HG03571 (cell line): ENCODE data around the gene PITPNC1.
"Not testable (repeated sequence)": the region's sequence is repeated elsewhere in the genome, so short reads cannot be mapped to it uniquely, and the experiment has no call there.

Source experiments
- ATAC-seq: cut with Tn5 transposase; IDR thresholded peaks from one replicate; pipeline ENCODE4 v1.9.1; 2021; ENCODE audit not compliant: unreplicated experiment

PITPNC1 gene

DNA sequence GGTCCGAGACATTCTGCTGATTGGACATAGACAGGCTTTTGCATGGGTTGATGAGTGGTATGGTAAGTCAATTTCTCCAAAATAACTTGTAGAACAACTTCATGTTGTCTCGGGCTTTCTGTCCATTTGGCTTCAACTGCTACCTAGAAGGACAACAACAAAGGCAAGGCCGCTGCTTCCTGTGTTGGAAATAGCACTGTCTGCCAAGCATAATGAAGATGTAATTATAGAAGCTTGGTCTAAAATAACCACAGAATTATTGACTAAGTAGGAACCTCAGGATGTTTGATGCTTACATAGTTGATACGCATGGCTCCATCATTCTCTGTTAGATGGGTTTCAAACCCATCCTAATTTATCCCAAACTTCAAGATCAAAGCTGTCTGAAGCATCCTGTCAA lies 298.4 kb downstream of the PITPNC1 start:
- ATAC-seq: no peak

DNA sequence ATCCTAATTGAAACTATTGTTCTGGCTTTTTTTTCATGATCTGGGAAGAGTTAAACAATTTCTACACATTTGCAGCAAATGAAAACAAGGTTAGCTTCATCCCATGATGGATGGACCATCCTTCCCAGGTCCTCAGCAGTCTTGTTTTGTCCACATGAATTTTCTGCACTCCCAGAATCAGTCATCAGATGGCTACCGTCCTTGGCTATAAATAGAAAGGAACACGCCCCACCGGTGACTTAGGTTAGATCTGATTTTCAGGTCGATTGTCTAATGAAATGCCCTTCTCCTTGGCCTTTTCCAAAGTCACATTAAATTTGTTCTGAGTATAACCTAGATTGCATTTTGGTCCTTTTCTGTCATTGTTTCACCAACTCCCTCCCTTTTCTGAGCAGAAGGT lies 299.2 kb downstream of the PITPNC1 start:
- no peak for ATAC-seq

DNA sequence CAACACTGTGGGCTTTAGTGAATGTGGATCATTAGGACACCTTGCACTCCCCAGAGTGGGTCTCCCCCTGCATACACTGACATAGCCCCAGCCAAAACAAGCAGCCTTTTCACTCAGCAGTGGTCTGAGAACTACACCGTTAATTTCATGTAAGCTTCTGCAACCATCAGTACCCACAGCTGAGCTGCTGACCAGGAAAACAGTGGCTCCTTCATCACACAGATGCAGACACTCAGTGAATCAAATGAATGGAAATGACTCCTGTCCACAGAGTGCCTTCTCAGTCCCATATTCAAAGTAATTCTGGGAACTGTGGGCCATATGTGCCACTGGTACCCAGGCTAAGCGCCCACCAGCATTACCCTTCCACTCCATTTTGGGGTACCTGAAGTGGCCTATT lies 301.3 kb downstream of the PITPNC1 start:
- no peak for ATAC-seq

DNA sequence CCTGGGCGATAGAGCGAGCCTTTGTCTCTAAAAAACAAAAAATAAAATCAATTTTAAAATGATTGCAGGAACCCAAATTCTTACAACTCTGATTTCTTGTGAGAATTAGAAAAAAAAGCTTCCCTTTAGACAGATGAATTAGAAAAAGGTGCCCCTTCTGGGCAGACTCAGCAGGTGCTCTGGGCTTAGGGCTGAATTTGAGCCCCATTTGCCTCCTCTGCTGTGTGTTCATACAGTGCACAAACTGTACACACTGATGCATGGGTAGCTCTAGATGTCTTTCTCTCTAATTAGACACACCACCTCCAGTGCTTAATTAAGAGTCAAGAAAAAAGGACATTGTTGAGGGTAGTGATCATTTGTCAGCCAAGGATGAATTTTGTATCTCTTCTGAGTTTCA lies 302.1 kb downstream of the PITPNC1 start:
- no peak for ATAC-seq

DNA sequence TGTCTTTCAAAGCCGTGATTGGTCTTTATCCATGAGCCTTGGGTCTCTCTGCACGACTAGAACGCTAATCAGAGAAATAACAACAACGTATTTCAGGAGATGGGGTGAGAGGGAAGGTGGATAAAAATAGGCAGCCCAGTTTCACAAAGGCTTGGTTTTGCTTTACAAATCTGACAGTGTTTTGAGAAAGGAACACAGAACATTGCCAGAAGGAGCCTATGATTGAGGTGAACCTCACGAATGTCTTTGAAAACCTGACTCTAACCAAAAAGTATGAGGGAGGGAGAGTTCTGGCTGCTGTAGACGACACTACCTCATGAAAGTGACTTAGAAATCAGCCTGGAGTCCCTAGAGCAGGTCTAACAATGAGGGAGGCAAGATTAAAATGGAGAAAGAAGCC lies 302.6 kb downstream of the PITPNC1 start:
- ATAC-seq: no peak

DNA sequence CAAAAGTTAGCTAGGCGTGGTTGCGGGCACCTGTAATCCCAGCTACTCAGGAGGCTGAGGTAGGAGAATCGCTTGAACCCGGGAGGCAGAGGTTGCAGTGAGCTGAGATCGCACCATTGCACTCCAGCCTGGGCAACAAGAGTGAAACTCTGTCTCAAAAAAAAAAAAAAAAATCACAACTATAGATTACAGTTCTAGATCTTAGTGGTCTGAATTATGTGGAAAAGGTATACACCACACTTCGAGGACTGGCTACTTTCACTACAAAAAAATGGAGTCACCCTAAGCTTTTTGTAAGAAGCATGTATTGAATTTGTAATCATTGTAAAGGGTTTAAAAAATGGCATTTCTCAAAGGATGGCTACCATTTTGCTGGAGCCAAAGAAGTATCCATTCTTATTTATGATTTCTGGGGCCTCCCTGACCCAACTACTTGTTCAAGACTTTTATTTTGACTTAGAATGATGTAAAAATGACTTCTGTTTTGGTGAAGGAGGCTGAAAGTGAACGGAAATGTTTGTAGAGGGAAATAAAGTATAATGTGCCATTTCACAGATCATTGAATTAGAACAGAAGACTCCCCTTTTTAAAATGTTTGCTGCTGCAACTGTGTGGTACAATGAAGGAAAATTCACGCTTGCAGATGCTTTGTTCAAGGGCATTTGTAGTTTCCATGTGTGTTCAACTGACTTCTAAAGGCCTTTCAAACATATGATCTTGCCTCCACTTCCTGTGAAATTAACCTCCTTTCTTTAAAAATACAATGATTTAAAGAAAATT lies 303.6 kb downstream of the PITPNC1 start:
- ATAC-seq: no peak

DNA sequence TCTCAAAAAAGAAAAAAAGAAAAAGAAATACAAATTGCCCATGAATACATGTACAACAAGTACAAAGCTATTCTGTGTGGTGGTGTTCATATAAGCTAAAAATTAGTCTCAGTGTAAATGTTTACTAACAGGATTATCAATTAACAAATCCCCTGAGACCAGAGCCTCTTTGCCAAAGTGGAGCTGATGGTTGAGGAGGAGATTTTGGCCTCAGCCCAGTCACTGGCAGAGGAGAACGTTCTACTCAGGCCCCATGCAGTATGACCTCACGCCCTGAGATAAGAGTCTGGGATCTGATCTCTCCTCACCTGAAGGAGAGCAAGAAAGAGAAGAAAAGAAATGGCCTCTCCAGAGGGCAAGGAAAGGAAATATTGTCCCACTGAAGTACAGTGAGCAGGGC lies 305.1 kb downstream of the PITPNC1 start:
- ATAC-seq: no peak

DNA sequence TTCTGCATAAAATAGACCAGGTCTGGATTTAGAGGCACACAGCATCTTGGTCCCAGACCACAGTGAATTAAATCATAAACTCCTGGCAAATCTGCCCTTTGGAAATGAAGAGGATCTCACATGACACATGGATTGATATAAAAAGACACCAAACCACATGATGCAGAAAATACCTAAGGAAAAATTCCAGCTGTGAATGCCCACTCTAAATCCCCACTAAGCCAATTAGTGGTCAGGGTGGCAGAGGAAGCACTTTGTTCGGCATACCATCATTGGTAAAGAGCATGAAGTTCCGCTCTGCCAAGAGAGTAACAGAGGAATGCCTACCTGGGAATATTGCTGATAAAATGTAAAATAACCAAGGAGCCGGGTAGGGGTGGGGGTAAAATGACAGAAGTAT lies 308.3 kb downstream of the PITPNC1 start:
- ATAC-seq: no peak

DNA sequence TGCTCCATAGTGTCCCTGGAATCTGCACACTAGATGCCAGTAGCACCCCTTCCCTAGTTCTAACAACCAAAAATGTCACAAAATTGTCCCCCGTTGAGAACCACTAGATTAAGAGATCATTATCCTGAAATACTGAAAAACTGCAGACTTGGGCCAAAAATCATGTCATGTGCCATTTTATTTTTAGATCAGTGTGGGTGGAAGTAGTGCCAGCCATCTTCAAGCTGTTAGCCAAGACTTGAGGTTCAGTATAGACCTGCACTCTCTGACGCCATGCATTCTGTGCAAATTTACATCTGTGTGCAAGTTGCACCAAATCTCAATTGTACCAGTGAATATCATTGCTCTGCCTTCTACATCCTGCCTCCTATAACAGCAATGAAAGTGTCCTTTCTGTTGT lies 309.2 kb downstream of the PITPNC1 start:
- ATAC-seq: no peak

DNA sequence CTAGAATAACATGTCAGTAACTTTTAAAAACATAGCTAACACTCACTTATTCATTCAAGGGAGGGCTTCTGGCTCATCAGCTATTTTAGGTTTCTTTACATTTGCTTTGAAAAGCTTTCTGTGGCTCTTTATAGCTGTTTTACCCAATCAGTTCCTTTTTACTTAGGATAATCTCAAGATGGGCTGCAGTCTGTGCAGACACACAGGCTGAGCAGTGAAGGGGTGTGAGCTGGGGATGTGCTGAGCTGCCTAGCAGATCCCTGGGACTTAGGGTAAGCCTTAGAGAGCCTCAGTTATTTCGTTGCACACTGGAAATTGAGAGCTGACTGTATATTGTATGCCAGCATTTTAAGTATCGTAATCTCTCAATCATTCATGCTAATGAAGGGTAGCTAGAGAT lies 310.4 kb downstream of the PITPNC1 start:
- no peak for ATAC-seq

DNA sequence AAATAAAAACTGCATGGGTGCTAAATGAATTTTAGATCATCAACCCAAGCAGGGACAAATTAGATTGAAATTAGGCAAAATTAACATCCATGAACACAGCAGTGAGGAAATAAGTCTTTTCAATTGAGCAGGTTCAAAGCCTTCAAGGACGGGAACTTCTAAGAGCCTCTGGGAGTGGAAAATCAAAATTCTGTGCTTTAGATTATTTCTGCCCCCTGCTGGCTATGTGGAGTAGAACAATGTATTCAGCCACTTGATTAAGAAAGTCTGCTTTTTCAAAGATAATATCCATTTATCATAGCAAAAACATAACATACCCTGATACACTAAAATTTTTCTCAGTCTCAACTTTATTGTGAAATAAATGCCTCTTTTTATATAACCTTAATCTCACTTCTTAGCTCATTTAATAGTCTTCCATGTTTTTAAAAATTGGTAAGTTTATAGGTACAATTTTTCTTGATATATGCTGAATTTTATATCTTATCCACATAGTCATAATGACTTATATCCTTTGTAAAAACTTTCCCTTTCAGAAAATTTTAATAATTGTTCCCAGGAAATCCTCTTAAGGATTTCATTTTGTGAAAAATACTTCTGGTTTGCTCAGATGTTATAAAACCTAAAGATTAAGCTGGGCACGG lies 312.6 kb downstream of the PITPNC1 start:
- no peak for ATAC-seq

DNA sequence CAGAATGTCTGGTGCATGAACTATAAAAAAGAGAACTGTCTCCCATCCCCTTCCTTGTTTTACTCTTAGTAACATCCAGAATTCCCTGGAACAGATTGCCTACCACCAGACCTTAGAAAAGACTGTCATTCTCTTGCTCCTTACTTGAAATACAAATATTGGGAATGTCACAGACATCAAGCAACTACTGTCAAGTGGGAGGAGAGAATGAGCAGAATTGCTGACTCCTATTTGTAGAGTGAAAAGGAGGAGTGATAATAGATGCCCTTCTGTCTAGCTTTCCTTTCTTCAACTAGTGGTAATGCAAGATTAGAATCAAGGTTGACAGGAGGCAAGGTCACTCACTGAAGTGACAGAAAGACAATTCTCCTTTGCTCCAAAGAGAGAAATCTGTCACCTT lies 316.7 kb downstream of the PITPNC1 start:
- no peak for ATAC-seq

DNA sequence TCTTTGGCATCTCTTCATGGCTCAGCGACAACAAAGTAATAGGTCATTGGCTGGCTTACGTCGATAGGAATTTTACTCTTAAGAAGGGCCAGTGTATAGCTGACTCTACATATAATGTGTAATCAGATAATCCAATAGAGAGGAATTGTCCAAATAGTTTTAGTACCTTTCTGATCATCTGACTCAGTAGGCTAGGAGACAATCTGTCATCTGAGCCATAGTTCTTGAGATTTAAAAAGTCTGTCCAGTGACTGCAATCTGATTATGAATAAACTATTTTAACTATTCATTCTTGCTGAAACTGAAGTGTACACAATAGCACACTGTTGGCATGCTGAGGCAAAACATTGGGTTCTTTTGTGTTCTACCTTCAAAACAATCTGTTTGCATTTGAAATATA lies 319.3 kb downstream of the PITPNC1 start:
- ATAC-seq: no peak

DNA sequence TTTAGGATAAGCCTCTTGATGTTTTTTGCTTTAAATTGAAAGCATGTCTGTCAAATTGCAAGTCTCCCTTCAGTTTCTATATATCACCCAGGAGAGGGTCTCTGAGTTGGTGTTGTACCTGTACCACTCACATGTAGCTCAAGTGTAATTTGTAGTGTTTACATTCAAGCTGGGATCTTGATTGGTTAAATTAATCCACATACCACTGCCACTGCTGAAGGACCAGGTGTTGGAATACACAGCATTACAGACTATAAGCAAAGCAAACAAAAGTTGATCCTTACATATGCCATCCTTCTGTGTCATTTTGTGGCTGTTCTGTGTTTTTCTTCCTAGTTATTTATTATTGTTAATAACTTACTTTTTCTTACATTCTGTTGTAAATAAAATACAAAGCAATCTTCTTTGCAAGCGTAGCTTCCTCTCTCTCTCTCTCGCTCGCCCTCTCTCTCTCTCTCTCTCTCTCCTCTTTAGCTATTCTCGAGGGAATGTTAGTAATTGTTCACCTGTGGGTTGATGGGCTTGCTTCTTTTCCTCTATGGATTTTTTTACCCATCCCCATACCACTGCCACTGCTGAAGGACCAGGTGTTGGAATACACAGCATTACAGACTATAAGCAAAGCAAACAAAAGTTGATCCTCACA lies 319.9 kb downstream of the PITPNC1 start:
- ATAC-seq: no peak

DNA sequence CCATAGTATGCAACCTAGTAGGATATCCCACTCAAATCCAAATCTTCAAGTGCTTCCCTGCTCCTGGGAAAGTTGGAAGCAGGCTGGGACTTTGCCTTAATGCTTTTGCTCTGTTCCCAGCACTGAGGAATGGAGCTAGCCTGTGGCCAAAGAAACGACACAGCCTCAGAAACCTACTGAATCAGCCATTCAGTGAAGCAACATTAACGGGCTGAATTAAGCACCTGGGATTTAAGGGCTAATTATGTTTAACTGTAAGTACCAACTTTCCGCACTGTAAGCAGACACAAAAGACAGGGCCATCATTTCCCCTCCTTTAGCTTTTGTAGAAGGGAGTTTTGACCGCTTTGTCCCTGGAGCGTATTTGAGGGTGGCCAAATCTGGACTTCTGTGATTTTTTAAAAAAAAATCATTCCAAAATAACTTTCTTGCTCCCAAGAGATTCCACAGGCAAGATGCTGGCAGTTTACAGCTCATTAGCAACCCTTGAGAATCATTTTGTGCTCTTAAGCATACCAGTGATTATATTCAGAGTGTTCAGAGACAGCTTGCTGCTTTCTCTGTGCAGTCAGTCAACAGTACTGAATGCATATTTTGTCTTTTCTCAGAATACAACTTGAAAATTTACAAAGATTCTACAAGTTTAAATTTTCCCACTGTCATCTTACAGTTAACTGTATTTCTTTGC lies 323.1 kb downstream of the PITPNC1 start:
- ATAC-seq: no peak

DNA sequence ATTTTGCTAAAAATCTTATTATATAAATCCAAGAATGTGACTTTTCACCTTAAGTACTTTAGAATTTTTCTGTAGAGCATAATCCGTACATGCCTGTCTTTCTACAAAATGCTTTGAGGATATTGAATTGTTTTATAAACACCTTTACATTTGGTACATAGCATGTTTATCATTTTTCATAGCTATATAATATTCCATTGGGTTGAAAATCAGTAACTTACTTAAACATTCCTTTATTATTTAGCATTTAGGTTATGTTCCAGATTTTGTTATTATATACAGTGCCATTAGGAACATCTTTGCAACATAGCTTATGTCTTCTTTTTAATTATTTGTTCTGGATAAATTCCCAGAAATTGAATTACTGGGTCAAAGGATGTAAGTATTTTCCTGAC lies 323.6 kb downstream of the PITPNC1 start:
- no peak for ATAC-seq

DNA sequence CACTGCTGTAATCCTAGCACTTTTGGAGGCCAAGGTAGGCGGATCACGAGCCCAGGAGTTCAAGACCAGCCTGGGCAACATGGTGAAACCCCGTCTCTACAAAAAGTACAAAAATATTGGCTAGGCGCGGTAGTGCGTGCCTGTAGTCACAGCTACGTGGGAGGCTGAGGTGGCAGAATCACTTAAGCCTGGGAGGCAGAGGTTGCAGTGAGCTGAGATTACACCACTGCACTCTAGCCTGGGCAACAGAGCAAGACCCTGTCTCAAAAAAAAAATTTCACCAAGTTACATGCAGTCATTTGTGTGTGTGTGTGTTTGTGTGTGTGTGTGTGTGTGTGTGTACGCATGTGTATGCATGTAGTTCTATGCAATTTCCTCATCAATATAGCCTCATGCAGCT lies 325.8 kb downstream of the PITPNC1 start:
- not testable (repeated sequence) for ATAC-seq

DNA sequence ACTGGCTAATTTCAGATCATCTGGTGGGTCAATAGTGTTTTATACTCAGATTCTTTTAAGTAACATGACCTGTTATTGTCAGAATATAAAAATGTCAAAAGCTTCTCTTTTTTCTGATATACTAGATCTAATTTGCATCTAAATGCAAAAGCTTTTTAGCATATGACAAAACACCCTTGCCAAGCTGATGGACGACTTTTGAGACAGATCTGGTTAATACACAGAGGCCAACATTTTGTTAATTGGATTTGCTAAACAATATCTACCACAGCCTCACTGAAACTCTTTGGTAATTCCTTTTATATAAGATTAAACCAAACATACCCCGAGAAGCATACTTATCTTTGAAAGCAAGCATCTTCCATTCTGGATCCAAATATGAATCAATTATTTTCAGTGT lies 330.4 kb downstream of the PITPNC1 start:
- ATAC-seq: no peak

DNA sequence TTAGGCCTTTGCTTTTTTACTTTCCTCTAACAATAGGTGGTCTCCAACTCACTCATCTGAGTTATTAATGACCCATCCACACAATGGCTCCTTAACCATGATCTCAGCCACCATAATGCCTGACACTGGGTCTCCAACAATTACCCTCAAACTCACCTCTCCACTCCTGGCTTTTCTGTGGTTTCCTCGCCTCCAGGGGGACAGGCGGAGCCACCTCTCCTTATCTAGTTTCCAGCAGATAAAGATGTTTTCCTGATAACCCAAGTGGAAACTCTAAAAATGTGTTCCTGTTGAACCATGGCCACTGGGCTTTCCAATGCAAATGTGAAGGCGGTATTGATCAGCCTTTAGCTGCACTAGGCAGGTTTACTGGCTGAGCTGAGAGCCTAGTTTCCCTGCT lies 331.3 kb downstream of the PITPNC1 start:
- no peak for ATAC-seq

DNA sequence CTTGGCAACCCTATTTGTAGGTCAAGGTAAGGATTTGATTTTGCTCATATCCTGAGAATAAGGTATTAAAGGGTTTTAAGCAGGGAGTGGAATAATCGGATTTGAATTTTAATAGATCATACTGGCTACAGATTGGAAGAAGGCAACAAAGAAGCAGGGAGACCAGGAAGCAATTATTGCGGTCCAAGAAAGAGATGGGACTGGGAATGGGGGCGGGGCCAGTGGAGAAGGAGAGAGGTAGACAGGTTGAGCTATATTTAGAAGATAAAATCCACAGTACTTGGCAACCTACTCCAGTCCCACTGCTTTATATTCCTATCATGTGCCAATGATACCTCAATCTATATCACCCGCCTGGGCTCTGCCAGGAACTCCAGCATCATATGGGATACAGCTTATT lies 334.8 kb downstream of the PITPNC1 start:
- no peak for ATAC-seq

DNA sequence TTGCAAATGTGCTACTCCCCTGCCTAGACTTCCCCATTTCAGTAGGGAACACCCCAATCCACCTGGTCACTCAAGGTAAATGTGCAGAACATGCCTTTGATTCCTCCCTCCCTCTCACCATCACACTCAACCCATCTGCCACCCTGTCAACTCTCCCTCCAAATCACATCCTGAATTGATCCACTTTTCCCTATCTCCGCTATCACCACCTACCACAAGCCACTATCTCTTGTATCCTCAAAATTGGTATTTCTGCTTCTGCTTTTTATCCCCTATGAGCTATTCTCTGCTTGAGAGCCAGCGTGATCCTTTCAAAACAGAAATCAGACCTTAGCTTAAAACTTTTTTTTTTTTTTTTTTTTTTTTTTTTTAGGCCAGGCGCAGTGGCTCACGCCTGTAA lies 335.3 kb downstream of the PITPNC1 start:
- no peak for ATAC-seq

DNA sequence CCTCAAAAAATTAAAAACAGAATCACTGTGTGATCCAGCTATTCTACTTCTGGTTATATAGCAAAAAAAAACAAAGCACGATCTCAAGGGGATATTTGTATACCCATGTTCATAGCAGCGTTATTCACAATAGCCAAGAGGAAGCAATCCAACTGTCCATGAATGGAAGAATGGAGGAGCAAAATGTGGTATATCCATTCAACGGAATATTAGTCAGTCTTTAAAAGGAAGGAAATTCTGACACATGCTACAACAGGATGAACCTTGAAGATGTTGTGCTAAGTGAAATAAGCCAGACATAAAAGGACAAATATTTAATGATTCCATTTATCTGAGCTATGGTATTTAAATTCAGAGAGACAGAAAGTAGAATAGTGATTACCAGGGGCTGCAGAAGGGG lies 336.1 kb downstream of the PITPNC1 start:
- no peak for ATAC-seq
